Kasumi-1 (cell line): ENCODE measurements around the gene CYP3A4.
"Not testable (repeated sequence)": the region's sequence is repeated elsewhere in the genome, so short reads cannot be mapped to it uniquely, and the experiment has no call there.

ENCODE experiments used
- DNase-seq, 2 experiments: peaks; one replicate each; lab custom pipeline; 2025; lab: John Stamatoyannopoulos, UW

CYP3A4 gene

DNA sequence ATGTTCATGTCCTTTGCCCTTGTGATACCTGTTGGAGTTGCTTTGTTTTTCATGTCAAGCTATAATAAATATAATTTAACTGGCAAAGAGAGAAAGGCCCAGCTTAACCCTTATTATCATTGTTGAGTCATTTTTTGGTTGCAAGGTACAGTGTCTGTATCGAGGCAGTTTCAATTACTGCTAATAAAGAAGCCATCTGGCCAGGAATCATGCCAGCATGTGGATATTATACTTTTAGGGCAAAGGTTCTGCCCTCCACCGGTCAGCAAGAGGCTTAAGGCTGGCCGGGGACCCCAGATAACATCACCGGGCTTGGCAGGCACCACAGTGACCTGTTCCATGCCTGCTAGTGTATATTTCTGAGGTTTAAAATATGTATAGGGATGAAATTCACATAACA, 9.0 kb upstream of the CYP3A4 start:
- DNase-seq = no peak

- DNase-seq = no peak
These were observed 7.8 kb upstream of the CYP3A4 start for GRCh38 chr7:99791667-99792369.

GRCh38 chr7:99791021-99791420, 7.0 kb upstream of the CYP3A4 start:
- no peak for DNase-seq

DNA sequence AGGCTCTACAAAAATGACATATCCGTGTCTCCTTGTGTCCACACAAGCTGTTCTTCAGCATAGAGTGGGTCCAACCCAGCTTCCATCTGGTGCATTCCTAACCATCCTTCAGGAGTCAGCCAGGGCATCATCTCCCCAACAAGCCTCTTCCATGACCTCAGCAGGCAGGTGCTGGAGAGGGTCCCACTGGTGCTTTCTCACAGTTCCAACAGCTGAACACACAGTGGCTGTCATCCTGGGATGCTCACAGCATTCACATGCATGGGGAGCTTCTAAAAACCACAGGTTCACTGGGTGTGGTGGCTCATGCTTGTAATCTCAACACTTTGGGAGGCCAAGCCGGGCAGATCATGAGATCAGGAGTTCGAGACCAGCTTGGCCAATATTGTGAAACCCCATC, 6.4 kb upstream of the CYP3A4 start:
- DNase-seq = no peak

GRCh38 chr7:99789441-99790070, 5.6 kb upstream of the CYP3A4 start:
- DNase-seq = no peak

- DNase-seq = no peak
These were observed 4.6 kb upstream of the CYP3A4 start for GRCh38 chr7:99788554-99788953.

GRCh38 chr7:99786726-99787335, 2.8 kb upstream of the CYP3A4 start:
- DNase-seq = no peak

DNA sequence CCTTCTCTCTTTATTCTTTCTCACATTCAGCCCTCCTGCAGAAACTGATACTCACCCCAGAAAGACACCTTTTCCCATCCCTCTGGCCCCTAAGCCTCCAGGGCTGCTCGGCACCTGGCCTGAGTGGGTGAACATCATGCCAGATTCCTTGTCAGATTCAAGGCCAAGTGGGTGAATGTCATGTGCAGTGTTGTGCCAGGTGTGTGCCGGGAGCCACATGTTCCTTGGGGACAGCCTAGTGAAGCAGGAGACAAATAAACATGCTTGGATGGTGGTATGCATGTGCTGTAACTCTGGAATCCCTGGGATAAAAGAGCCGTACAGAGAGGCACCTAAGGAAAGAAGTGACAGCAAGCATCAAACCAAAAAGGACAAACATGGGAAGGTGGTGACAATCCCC, 1.7 kb upstream of the CYP3A4 start:
- not testable (repeated sequence) for DNase-seq

DNA sequence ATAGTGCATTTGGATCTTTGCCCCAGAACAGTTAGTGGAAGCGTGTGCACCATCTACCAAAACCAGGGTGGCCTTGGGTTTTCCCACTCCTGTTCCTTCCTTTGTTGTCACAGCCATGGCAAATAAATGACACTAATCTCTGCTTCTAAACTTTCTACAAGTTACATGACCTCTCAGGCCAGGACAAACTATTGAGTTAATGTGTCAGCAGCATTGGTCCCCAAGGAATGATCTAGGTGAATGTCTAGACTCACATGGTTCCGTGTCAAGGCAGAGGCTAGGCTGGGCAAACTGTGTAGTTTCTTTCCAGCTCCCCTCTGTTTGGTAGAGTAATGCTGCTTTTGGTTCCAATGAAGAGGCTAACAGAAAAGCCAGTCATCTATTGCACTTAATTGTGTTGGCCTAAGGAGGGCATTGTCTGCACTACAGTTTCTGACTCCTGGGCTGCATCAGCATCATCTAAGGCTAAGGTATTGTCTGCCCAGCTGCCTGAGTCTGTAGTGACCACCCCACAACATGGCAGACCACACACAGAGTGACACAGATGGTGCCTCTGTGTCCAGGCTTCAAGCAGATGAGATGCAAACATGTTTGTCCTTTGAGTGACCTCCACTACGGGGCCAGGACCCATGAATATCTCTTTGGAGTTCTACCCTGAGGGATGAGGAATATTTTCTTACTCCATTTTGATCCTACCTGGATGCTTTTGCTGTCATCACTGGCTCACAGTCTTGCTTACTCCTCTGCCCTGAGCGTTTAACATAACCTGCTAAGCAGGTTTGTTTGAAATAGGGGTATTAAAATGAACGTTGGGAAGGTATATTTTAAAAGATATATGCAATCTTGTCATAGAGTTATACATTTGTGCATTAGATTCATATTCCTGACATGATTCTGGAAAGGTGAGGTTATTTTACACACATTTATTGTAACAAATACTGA, 1.7 kb downstream of the CYP3A4 start:
- no peak for DNase-seq

DNA sequence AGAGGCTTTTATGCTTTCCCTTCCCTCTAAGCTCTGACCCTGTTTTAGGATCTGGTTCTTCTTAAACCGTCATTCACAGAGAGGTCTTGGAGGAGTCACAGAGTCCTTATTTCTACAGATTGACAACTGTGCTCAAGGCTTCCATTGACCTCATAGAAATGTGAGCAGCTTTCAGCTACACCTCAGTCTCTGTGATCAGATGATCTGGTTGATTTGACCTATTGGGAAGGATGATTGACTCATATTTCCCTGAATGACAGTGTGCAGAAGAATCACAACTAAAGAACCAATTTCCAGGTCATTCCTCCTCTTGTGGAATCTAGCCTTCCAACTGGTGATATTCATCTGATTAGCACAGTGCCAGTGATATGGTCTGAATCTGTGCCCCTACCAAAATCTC, 3.4 kb downstream of the CYP3A4 start:
- DNase-seq = no peak

DNA sequence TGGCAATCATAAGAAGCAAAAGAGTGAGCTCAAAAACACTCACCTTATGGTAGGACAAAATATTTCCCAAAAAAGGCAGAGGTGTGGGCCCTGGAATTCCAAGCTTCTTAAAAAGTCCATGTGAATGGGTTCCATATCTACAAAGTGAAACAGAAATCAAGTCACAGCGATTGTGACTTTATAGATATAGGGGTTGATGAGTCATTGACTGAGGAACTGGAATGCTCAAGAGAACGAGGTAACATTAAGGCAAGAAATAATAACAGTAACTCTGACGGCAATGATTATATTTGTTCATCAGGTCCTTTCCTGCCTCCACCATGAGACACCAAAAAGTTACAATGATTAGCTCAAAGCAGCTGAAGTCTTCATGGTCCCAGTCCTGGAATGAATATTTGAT, 4.0 kb downstream of the CYP3A4 start:
- no peak for DNase-seq

DNA sequence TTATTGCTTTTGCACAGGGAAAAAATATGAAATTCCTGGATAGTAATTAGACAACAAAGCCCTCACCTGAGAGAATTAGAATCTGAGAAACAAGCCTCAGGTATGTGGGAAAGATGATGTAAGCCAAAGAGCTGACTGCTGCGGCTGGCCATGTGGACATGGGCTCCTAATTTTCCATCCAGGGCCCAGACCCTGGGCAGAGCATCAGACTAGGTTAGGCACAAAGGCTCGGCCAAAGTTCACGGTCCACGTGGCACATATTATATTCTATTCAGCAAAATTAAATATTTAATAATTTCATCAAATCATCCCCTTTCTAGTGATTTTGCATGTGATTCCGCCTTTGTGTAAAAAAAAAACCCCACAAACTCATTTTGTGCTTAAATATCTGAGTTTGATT, 5.1 kb downstream of the CYP3A4 start:
- no peak for DNase-seq

DNA sequence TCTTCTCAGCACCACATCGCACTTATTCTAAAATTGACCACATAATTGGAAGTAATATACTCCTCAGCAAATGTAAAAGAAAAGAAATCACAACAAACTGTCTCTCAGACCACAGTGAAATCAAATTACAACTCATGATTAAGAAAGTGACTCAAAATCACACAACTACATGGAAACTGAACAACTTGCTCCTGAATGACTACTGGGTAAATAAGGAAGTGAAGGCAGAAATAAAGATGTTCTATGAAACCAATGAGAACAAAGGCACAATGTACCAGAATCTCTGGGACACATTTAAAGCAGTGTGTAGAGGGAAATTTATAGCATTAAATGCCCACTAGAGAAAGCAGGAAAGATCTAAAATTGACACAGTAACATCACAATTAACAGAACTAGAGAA, 10.6 kb downstream of the CYP3A4 start:
- not testable (repeated sequence) for DNase-seq

- no peak for DNase-seq
These were observed 11.4 kb downstream of the CYP3A4 start for GRCh38 chr7:99772565-99772964.

GRCh38 chr7:99769494-99769893, 14.5 kb downstream of the CYP3A4 start:
- DNase-seq = not testable (repeated sequence)

GRCh38 chr7:99768471-99768870, 15.5 kb downstream of the CYP3A4 start:
- no peak for DNase-seq

- DNase-seq = no peak
These were observed 16.3 kb downstream of the CYP3A4 start for GRCh38 chr7:99767662-99768061.

- DNase-seq = no peak
These were observed 17.4 kb downstream of the CYP3A4 start for GRCh38 chr7:99766484-99767099.

DNA sequence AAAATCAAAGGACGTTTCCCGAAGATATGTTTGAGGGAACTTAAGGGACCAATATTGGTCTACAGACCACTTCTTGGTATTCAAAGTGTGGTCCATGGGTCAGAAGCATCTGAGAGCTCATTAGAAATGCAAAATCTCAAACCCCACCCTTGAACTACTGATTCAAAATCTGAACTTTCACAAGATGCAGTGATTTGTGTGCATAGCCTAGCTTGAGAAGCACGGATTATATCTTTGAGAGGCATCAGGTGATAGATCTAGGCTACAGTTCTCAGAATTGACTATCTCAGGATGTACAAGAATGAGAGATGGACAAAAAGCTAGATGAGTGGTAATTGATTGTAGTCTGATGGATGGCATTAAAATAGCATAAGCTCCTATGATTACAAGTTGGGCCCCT, 19.5 kb downstream of the CYP3A4 start:
- no peak for DNase-seq

GRCh38 chr7:99762680-99763327, 21.2 kb downstream of the CYP3A4 start:
- DNase-seq = no peak

- no peak for DNase-seq
These were observed 28.9 kb downstream of the CYP3A4 start for GRCh38 chr7:99755085-99755484.
